Gastroesophageal sphincter (tissue), 4 donors: ENCODE measurements around the gene CEACAM1. TPM values are rescaled to one million over a fixed set of nuclear protein-coding genes. Genes with fewer than 3 reads are reported as not detected.

Experiments used
- ATAC-seq: fragments of 150-250 bp; one replicate; pipeline ENCODE4 v1.9.1; 2016; ENCODE audit warnings: mild to moderate bottlenecking, moderate library complexity
- H3K27ac ChIP-seq, 4 donors: fragments of 200-600 bp; sonication (generic) in 3 of 4; 1 replicate in 3 of 4; 2 replicates in 1 of 4; pipeline ENCODE4 v1.5.1; 2016 to 2019
- H3K27me3 ChIP-seq: fragments of 200-600 bp; sonication (generic); one replicate; pipeline ENCODE4 v1.5.1; 2019
- H3K36me3 ChIP-seq, 2 donors: fragments of 200-600 bp; sonication (generic); one replicate each; pipeline ENCODE4 v1.5.1; 2019; ENCODE audit warnings: control low read depth in 1 of 2
- H3K4me1 ChIP-seq, 3 donors: fragments of 200-600 bp; sonication (generic); 1 replicate in 2 of 3; 2 replicates in 1 of 3; pipeline ENCODE4 v1.5.1; 2016 to 2019; ENCODE audit warnings: control low read depth in 2 of 3
- H3K4me3 ChIP-seq, 2 donors: fragments of 200-600 bp; sonication (generic); one replicate each; pipeline ENCODE4 v1.5.1; 2019; ENCODE audit warnings: mild to moderate bottlenecking in 1 of 2, moderate library complexity in 1 of 2
- H3K9me3 ChIP-seq, 3 donors: fragments of 200-600 bp; sonication (generic); one replicate each; pipeline ENCODE4 v1.5.1; 2017 to 2019; ENCODE audit warnings: control low read depth in 2 of 3
- EP300 ChIP-seq: sonication (generic); formaldehyde crosslinking; IDR thresholded peaks from one replicate; pipeline ENCODE4 v1.6.1; 2017; ENCODE audit warnings: antibody characterized with exemption, mild to moderate bottlenecking
- POLR2A ChIP-seq, 2 donors: fragments of 450-650 bp; IDR thresholded peaks; one replicate each; pipeline ENCODE4 v1.6.1; 2017; ENCODE audit warnings: antibody characterized with exemption in 2 of 2, mild to moderate bottlenecking in 2 of 2, moderate library complexity in 1 of 2
- POLR2AphosphoS5 ChIP-seq: sonication (generic); formaldehyde crosslinking; IDR thresholded peaks from one replicate; pipeline ENCODE4 v1.6.1; 2017; ENCODE audit warnings: antibody characterized with exemption
- WGBS, 2 donors: methylation state at CpG; one replicate each; pipeline ENCODE4 v1.1.5; 2018; ENCODE audit warnings: low coverage in 1 of 2; 5-methylcytosine and 5-hydroxymethylcytosine counted together
- total RNA-seq, 4 donors: library from RNA; depleted of rRNA; stranded (reverse); fragments of >200 nt; gene quantifications; one replicate each; pipeline ENCODE4 v1.1.0, GENCODE V29; 2016
- TF ChIP-seq, protein P1 (sequence below), 4 experiments: fragments of 200-600 bp in 2 of 4; fragments of 450-650 bp in 2 of 4; sonication (generic) in 1 of 4; IDR thresholded peaks; one replicate each; pipeline ENCODE4 v1.5.1; 2017 to 2019; ENCODE audit warnings: antibody characterized with exemption in 4 of 4, mild to moderate bottlenecking in 2 of 4, moderate library complexity in 2 of 4

Gene CEACAM1
- total RNA-seq, 4 donors from 2014 or later: 0.66 to 10.1 (median 0.99) TPM

DNA sequence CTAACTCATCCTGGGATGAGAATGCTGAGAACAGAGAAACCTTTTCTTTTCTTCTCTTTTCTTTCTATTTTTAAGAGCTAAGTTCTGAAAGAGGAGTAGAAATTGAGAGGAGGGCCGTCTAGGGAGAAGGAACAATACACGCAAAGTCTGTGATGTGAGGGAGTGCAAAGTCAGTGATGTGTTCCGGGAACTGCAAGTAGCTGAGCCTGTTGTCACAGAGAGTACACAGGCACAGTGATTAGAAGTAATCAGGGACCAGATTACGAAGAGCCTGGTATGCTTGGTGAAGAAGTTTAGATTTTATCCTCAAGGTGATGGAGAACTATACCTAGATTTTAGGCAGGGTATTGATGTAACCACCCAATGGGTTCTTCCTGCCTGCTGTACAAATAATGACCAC is 53.5 kb downstream of the CEACAM1 start:
- TF ChIP-seq, protein P1, sequence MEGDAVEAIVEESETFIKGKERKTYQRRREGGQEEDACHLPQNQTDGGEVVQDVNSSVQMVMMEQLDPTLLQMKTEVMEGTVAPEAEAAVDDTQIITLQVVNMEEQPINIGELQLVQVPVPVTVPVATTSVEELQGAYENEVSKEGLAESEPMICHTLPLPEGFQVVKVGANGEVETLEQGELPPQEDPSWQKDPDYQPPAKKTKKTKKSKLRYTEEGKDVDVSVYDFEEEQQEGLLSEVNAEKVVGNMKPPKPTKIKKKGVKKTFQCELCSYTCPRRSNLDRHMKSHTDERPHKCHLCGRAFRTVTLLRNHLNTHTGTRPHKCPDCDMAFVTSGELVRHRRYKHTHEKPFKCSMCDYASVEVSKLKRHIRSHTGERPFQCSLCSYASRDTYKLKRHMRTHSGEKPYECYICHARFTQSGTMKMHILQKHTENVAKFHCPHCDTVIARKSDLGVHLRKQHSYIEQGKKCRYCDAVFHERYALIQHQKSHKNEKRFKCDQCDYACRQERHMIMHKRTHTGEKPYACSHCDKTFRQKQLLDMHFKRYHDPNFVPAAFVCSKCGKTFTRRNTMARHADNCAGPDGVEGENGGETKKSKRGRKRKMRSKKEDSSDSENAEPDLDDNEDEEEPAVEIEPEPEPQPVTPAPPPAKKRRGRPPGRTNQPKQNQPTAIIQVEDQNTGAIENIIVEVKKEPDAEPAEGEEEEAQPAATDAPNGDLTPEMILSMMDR (IDR thresholded peaks at IDR 0.05): no peak
- TF ChIP-seq EP300 (no peak), POLR2AphosphoS5 (no peak), POLR2A (IDR thresholded peaks at IDR 0.05) (no peak)
- Histone ChIP-seq H3K9me3 (no peaks in the 10 kb centered on the region), H3K36me3 (no peaks in the 10 kb centered on the region), H3K27ac (no peak overlapping the region), H3K4me3 (no peak overlapping the region), H3K27me3 (no peaks in the 10 kb centered on the region), H3K4me1 (no peaks in the 10 kb centered on the region)
- no peak for ATAC-seq
- WGBS, 2 donors: 54 to 64% methylated on average over 2 to 4 of the region's 4 CpGs

DNA sequence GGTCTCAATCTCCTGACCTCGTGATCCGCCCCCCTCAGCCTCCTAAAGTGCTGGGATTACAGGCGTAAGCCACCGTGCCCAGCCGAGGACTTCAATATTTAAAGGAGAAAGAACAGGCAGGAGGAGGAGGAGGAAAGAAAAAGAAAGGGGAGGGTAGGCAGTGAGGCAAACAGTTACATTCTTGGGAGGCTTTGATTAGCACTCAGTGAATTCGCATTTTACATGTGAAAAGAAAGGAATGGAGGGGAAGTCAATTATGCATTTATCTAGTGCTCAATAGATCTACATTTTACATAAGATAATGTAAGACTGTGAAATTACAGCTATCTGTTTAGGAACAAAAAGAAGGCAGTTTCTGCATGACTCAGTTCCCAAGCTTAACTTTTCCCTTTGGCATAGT is 54.6 kb downstream of the CEACAM1 start:
- Histone ChIP-seq H3K27me3 (no peaks in the 10 kb centered on the region), H3K27ac (no peak overlapping the region), H3K36me3 (no peaks in the 10 kb centered on the region), H3K4me1 (no peaks in the 10 kb centered on the region), H3K4me3 (no peak overlapping the region), H3K9me3 (no peaks in the 10 kb centered on the region)
- no peak for TF ChIP-seq POLR2A (IDR thresholded peaks at IDR 0.05)
- TF ChIP-seq, protein P1 (IDR thresholded peaks at IDR 0.05): no peak
- TF ChIP-seq POLR2AphosphoS5: no peak
- no peak for TF ChIP-seq EP300
- WGBS, 2 donors: 22 to 69% methylated on average over 1 to 6 of the region's 6 CpGs
- no peak for ATAC-seq

DNA sequence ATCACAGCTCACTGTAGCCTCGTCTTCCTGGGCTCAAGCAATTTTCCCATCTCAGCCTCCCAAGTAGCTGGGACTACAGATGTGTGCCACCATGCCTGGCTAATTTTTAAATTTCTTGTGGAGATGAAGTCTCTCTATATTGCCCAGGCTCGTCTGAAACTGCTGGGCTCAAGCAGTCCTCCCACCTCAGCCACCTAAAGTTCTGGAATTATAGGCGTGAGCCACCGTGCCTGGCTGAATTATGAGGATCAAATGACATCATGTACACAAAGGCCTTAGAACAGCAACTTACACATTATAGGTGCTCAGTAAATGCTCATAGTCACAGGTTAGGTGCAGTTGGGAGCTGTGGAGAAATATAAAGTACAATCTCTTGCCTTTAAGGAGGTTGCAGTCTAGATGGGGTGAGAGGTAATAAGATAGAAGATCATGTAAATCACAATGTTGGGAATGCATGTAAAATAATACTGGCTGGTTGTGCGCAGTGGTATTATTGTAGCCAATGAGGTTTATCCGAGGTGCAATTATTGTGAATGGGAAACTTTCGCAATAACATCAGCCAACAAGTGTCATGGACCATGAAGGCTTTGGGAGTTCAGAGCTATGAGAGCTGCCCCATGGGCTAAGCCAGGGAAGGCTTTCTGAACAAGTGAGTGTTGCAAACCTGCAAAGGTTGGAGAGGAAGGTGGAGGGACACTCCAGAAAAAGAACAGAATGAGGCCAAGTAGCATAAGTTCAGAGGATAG is 55.7 kb downstream of the CEACAM1 start:
- Histone ChIP-seq H3K9me3 (no peaks in the 10 kb centered on the region), H3K4me3 (no peak overlapping the region), H3K4me1 (no peaks in the 10 kb centered on the region), H3K27ac (no peak overlapping the region), H3K27me3 (no peaks in the 10 kb centered on the region), H3K36me3 (no peaks in the 10 kb centered on the region)
- ATAC-seq: no peak
- TF ChIP-seq EP300 (no peak), POLR2AphosphoS5 (no peak), POLR2A (IDR thresholded peaks at IDR 0.05) (no peak)
- TF ChIP-seq, protein P1 (IDR thresholded peaks at IDR 0.05): no peak
- 81 to 100% methylated on average over 2 to 7 of the region's 7 CpGs for WGBS, 2 donors

DNA sequence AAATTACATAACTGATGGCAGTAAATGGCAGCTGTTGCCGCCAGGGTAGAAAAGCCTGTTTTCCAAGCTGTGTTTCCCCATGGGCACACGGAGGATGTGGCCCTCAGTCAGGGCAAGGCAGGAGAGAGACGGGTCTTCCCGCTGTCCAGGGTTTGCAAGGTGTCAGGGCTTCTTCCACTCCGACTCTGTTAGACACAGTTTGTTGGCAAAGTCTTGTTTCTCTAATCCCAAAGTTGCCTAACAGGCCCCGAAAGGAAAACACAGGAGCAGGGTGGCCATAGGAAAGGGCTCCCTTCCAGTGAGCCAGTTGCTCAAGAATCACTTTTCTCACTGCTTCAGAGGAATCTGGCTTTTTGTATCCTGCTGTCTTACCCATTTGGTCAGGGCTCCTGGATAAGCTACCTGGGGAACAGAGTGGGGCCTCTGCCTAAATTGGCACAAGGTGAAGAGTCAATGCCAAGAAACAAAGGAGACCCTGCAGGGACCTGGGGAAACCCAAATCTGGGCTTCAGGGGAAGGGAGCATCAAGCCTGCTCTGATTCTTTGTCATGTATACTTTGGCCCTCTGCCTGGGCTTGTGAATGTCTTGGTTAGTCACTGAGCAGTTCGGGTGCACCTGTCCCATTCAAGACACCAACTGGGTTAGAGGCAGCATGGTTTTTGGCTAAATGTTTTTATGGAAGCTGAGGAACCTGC is 56.6 kb downstream of the CEACAM1 start:
- peaks cover 0 to under 1% (median 0%) of the 10 kb centered on the region in 3 donors for H3K4me1 ChIP-seq
- H3K9me3 ChIP-seq: no peaks in the 10 kb centered on the region
- 65 to 70% methylated on average over 5 to 7 of the region's 7 CpGs for WGBS, 2 donors
- H3K36me3 ChIP-seq: no peaks in the 10 kb centered on the region
- TF ChIP-seq POLR2A (IDR thresholded peaks at IDR 0.05) (no peak), POLR2AphosphoS5 (no peak), EP300 (no peak)
- TF ChIP-seq, protein P1 (IDR thresholded peaks at IDR 0.05): no peak
- ATAC-seq: no peak
- H3K4me3 ChIP-seq: no peak overlapping the region
- H3K27me3 ChIP-seq: no peaks in the 10 kb centered on the region
- H3K27ac ChIP-seq: no peak overlapping the region
